ENCODE measurements around the gene FBXO11. TPM values are rescaled to one million over a fixed set of nuclear protein-coding genes. Genes with fewer than 3 reads are reported as not detected.
"Not testable (repeated sequence)": the region's sequence is repeated elsewhere in the genome, so short reads cannot be mapped to it uniquely, and the experiment has no call there.

FBXO11 gene
- total and polyA plus RNA-seq, 7 donors = 13.4 to 71.7 (median 43.8) TPM

DNA sequence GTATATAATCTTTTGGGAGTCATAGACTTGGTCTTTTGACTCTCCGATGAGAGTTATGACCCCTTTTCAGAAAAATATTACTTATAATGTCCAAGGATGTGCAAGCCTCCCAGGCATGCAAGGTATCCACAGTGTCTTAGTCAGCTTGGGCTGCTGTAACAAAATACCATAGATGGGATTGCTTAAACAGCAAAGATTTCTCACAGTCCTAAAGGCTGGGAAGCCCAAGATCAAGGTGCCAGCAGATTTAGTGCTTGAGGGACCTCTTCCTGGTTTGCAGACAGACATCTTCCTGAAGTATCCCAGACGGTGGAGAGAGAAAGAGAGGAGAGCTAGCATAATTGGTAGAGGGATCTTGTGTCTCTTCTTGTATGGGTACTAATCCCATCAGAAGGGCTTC is 35.6 kb upstream of the FBXO11 start:
- Histone ChIP-seq H3K36me3 (no peaks in the 10 kb centered on the region), H3K27me3 (no peaks in the 10 kb centered on the region), H3K27ac (no peak overlapping the region), H3K9me3 (no peaks in the 10 kb centered on the region), H3K4me3 (no peak overlapping the region), H3K4me1 (no peaks in the 10 kb centered on the region)
- intact Hi-C loops (cut with DNase I) = no loop called here
- TF ChIP-seq POLR2AphosphoS5 (IDR thresholded peaks at IDR 0.05) (no peak), EP300 (IDR thresholded peaks at IDR 0.05) (no peak), POLR2A (IDR thresholded peaks at IDR 0.05) (no peak)
- TF ChIP-seq, protein P1, sequence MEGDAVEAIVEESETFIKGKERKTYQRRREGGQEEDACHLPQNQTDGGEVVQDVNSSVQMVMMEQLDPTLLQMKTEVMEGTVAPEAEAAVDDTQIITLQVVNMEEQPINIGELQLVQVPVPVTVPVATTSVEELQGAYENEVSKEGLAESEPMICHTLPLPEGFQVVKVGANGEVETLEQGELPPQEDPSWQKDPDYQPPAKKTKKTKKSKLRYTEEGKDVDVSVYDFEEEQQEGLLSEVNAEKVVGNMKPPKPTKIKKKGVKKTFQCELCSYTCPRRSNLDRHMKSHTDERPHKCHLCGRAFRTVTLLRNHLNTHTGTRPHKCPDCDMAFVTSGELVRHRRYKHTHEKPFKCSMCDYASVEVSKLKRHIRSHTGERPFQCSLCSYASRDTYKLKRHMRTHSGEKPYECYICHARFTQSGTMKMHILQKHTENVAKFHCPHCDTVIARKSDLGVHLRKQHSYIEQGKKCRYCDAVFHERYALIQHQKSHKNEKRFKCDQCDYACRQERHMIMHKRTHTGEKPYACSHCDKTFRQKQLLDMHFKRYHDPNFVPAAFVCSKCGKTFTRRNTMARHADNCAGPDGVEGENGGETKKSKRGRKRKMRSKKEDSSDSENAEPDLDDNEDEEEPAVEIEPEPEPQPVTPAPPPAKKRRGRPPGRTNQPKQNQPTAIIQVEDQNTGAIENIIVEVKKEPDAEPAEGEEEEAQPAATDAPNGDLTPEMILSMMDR (IDR thresholded peaks at IDR 0.05) = no peak
- 64 to 85% methylated on average over 2 of the region's 2 CpGs for WGBS, 2 donors
- no peak for DNase-seq

DNA sequence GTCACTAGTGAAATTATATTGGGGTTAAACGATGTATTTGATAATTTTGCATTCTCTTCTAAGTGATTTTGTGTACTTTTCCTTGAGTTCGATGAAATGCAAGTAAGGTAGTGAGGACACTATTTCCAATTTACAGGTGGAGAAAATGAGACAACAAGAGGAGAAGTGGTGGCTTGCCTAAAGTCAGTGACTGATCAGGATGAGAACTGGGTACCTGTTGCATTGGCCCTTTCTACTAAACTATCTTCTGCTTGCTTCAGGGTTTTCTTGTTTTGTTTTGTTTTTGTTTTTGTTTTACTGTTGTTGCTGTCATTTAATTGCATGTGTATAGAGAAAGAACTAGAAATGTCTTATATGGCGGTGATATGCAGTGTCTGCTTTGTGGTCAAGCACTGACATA is 31.4 kb upstream of the FBXO11 start:
- H3K4me3 ChIP-seq = no peak overlapping the region
- TF ChIP-seq POLR2AphosphoS5 (IDR thresholded peaks at IDR 0.05) = no peak
- H3K27me3 ChIP-seq = no peaks in the 10 kb centered on the region
- DNase-seq = no peak
- H3K9me3 ChIP-seq = no peaks in the 10 kb centered on the region
- WGBS, 2 donors = 87 to 89% methylated on average over 3 of the region's 3 CpGs
- H3K36me3 ChIP-seq = no peaks in the 10 kb centered on the region
- H3K4me1 ChIP-seq = no peaks in the 10 kb centered on the region
- no peak overlapping the region for H3K27ac ChIP-seq
- intact Hi-C loops (cut with DNase I) = no loop called here

DNA sequence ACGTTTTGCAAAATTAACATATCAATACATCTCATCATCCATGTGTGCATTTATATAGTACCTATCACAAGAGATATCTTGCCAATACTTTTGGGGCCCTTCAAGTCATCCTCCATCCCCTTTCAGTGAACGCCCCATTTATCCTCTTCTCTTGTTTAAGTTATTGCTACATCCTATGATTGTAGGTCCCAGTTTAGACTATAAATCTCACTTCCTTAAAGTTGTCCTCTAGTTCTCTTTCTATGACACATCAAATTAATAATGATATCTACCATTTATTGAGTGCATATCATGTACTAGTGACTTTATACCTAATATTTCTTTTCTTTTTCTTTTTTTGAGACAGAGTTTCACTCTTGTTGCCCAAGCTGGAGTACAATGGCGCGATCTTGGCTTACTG is 28.8 kb upstream of the FBXO11 start:
- Histone ChIP-seq H3K27ac (no peak overlapping the region), H3K36me3 (no peaks in the 10 kb centered on the region), H3K27me3 (no peaks in the 10 kb centered on the region), H3K9me3 (no peaks in the 10 kb centered on the region), H3K4me3 (no peak overlapping the region), H3K4me1 (no peaks in the 10 kb centered on the region)
- intact Hi-C loops (cut with DNase I) = no loop called here
- WGBS, 2 donors = 83 to 88% methylated on average over 4 of the region's 4 CpGs
- DNase-seq = no peak
- TF ChIP-seq EP300 (IDR thresholded peaks at IDR 0.05) = no peak

DNA sequence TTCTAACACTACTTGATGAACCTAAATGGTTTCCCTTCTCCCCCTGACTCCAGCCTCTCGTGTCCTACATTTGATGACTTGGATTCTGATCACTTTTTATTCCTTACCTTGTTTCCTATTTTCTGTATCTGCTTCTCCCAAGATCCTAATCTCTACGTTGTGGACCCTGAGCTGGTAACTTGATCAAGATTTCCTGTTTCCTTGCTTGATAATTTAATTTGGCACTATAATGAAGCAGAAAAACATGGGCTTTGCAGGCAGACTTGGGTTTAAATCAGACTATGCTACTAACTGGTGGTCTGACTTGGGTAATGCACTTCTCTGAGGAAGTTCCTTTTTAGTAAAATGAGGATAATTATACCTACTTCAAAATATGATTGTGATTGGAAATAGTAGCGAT is 11.7 kb upstream of the FBXO11 start:
- no peak for DNase-seq
- WGBS, 2 donors = 88 to 89% methylated on average over 3 of the region's 3 CpGs
- Histone ChIP-seq H3K27me3 (no peaks in the 10 kb centered on the region), H3K4me3 (no peak overlapping the region), H3K4me1 (no peaks in the 10 kb centered on the region), H3K36me3 (no peaks in the 10 kb centered on the region), H3K27ac (no peak overlapping the region), H3K9me3 (no peaks in the 10 kb centered on the region)
- TF ChIP-seq POLR2AphosphoS5 (IDR thresholded peaks at IDR 0.05) = no peak
- TF ChIP-seq, protein P1 (IDR thresholded peaks at IDR 0.05) = no peak
- TF ChIP-seq EP300 (IDR thresholded peaks at IDR 0.05) = no peak
- no peak for TF ChIP-seq POLR2A (IDR thresholded peaks at IDR 0.05)
- intact Hi-C loops (cut with DNase I) = no loop called here

DNA sequence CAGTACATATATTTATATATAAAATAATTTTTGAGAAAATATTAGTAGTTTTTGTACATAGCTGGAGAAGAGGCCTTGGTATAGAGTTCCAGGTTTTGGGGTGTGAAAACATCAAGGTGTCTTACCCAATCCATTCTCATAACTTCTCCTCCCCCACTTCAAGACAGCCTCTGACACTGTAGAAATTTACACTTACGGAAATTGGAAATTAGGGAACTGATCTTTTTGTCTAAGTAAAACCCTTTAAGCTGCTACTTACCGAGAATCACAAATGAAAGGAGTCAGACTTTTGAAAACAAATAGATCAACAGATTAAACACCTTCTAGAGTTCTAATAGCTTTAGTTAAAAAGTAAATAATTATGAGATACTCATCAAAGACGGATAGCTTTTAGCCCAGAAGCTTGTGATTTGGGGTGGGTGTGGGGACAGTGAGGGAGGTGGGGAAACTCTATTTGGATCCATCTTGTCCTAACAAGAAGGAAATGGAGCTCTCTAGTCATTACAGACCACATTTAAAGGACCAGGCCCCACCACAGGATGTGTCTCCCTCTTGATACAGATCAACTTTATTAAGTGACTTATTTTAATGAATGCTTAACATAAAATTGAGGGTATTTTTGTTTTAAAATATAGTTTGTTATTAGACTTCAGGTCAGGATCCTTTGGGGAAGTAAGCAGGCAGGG is 11.1 kb upstream of the FBXO11 start:
- 90 to 94% methylated on average over 3 of the region's 3 CpGs for WGBS, 2 donors
- Histone ChIP-seq H3K9me3 (no peaks in the 10 kb centered on the region), H3K27me3 (no peaks in the 10 kb centered on the region), H3K4me1 (no peaks in the 10 kb centered on the region), H3K4me3 (no peak overlapping the region), H3K36me3 (no peaks in the 10 kb centered on the region), H3K27ac (no peak overlapping the region)
- intact Hi-C loops (cut with DNase I) = no loop called here
- DNase-seq = no peak
- TF ChIP-seq POLR2AphosphoS5 (IDR thresholded peaks at IDR 0.05) (no peak), POLR2A (IDR thresholded peaks at IDR 0.05) (no peak), EP300 (IDR thresholded peaks at IDR 0.05) (no peak)
- TF ChIP-seq, protein P1 (IDR thresholded peaks at IDR 0.05) = no peak

DNA sequence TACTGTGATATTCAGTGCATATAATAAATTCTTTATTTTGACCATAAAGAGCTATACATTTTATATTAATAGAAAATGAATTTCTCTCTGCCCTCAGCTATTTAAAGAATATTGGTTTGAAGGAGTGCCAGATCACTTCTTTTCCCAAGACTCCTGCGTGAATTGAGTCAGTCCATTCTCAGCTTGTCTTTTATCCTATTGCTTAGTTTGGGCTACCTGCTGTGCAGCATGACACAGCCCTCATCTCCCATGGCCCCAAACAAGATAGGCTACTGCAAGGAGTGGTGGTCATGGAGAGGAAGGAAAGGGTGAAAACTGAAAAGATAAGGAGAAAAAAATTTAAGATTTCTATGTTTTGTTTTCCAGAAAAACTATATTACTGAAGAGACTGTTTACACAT is 10.1 kb upstream of the FBXO11 start:
- no peaks in the 10 kb centered on the region for H3K27me3 ChIP-seq
- no peaks in the 10 kb centered on the region for H3K9me3 ChIP-seq
- WGBS, 2 donors = 91 to 92% methylated on average over 1 of the region's 1 CpG
- no peak for DNase-seq
- H3K36me3 ChIP-seq = no peaks in the 10 kb centered on the region
- H3K27ac ChIP-seq = no peak overlapping the region
- no peaks in the 10 kb centered on the region for H3K4me1 ChIP-seq
- intact Hi-C loops (cut with DNase I) = no loop called here
- H3K4me3 ChIP-seq = no peak overlapping the region
- TF ChIP-seq POLR2AphosphoS5 (IDR thresholded peaks at IDR 0.05) (no peak), POLR2A (IDR thresholded peaks at IDR 0.05) (no peak), EP300 (IDR thresholded peaks at IDR 0.05) (no peak)
- TF ChIP-seq, protein P1 (IDR thresholded peaks at IDR 0.05) = no peak

DNA sequence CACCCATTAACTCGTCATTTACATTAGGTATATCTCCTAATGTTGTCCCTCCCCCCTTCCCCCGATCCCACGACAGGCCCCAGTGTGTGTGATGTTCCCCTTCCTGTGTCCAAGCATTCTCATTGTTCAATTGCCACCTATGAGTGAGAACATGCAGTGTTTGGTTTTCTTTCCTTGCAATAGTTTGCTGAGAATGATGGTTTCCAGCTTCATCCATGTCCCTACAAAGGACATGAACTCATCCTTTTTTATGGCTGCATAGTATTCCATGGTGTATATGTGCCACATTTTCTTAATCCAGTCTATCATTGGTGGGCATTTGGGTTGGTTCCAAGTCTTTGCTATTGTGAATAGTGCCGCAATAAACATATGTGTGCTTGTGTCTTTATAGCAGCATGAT is 4.4 kb upstream of the FBXO11 start:
- DNase-seq; H3K4me3 ChIP-seq; H3K27ac ChIP-seq; H3K27me3 ChIP-seq; H3K9me3 ChIP-seq; H3K4me1 ChIP-seq; H3K36me3 ChIP-seq; intact Hi-C loops (cut with DNase I): not testable (repeated sequence)
- WGBS, 2 donors = 92 to 93% methylated on average over 4 of the region's 4 CpGs

All from sigmoid colon (tissue), 7 donors.